Coronary artery (tissue), 2 donors: ENCODE data around the gene BCL11A.

Experiments used
- DNase-seq: peaks from one replicate; pipeline ENCODE4 v3.0.0-alpha.2; 2017; ENCODE audit warnings: low spot score
- H3K27ac ChIP-seq, 2 donors: fragments of 200-600 bp; sonication (generic); one replicate each; pipeline ENCODE4 v1.5.1; 2016 to 2019
- H3K4me3 ChIP-seq: fragments of 200-600 bp; sonication (generic); 2 replicates; pipeline ENCODE4 v1.5.1; 2016; ENCODE audit warnings: mild to moderate bottlenecking, moderate library complexity
- TF ChIP-seq, protein P1 (sequence below): fragments of 200-600 bp; sonication (generic); IDR thresholded peaks from one replicate; pipeline ENCODE4 v1.5.1; 2019; ENCODE audit warnings: antibody characterized with exemption

BCL11A gene

DNA sequence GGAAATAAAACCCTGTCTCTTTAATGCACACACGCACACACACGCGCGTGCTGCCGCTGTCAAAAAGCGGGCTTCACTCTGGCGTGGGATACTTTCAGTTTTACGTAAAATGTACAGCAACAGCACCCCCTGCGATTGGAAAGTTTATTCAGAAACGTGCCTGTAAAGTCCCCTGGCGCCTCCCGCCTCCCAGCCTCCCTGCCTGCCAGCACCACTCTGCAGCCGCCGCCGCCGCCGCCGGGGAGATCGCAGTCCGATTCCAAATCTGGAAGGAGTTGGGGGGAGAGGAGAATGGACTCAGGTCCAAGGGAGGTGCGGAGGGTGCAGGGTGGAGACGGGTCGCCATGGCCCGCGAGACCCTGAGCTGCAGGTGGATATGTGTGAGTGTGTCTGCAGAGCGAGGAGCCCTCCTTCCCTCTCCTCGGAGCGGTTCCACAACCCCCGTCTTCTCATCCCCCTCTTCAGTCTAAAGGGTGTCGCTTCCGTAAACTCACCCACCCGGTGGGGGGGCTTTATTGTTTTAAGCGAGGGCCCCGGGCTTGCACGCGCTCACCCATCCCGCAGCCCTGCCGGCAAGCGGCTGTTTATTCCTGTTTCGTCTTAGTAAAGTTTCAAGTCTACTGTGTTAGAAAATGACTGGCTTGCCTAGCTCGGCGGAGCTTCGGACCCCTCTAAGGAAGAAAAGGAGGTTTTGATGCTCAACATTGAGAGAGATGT, 1.8 kb upstream of the BCL11A start:
- TF ChIP-seq, protein P1, sequence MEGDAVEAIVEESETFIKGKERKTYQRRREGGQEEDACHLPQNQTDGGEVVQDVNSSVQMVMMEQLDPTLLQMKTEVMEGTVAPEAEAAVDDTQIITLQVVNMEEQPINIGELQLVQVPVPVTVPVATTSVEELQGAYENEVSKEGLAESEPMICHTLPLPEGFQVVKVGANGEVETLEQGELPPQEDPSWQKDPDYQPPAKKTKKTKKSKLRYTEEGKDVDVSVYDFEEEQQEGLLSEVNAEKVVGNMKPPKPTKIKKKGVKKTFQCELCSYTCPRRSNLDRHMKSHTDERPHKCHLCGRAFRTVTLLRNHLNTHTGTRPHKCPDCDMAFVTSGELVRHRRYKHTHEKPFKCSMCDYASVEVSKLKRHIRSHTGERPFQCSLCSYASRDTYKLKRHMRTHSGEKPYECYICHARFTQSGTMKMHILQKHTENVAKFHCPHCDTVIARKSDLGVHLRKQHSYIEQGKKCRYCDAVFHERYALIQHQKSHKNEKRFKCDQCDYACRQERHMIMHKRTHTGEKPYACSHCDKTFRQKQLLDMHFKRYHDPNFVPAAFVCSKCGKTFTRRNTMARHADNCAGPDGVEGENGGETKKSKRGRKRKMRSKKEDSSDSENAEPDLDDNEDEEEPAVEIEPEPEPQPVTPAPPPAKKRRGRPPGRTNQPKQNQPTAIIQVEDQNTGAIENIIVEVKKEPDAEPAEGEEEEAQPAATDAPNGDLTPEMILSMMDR = no peak
- H3K4me3 ChIP-seq = peak overlapping the region; percentile 77
- no peak overlapping the region for H3K27ac ChIP-seq
- no peak for DNase-seq

DNA sequence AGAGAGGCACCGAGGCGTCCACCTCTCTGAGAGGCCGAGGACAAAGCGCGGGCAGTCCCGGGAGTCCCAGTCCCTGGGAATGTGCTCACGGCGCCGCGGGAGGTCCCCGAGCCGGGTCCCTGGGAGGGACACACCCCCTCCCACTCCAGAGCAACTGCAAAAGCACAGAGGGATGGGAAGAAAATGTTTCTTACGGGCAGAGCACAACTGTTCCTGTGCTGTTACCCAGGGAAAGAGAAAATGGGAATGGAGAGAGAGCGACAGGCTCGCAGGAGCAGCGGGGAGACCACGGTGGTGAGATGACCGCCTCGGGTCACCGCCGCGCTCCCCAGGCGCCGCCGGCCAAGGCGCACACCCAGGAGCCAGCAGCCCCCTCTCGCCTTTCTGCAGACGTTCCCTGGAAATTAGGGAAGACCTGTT, 1.2 kb upstream of the BCL11A start:
- TF ChIP-seq, protein P1 = no peak
- peak overlapping the region; percentile 77 for H3K4me3 ChIP-seq
- H3K27ac ChIP-seq = no peak overlapping the region
- no peak for DNase-seq

DNA sequence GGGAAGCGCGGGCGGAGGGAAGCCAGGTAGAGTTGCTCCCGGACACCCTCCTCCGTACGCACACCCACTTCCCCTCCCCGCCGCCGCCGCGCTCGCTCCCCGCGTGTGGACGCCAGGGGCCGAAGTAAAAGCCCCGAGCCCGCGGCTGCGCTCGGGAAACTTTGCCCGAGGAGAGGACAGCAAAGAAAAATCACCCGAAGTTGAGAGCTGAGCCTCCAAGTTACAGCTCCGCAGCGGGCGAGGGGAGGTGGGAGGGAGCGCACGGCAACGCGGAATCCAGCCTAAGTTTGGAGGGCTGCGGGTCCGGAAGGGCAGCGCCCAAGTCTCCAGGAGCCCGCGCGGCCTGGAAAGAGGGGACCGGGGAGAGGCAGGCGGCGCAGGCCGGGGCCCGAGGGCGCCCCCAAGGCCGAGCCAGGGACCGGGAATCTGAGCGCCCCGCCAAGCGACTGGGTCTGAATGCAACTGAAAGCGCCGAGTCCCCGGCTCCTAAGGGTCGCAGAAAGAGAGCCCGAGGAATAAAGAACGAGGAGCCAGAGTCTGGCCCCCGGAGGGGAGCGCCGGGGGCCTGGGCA, 706 bp upstream of the BCL11A start:
- H3K27ac ChIP-seq = no peak overlapping the region
- TF ChIP-seq, protein P1 = no peak
- H3K4me3 ChIP-seq = peak overlapping the region; percentile 77
- no peak for DNase-seq

DNA sequence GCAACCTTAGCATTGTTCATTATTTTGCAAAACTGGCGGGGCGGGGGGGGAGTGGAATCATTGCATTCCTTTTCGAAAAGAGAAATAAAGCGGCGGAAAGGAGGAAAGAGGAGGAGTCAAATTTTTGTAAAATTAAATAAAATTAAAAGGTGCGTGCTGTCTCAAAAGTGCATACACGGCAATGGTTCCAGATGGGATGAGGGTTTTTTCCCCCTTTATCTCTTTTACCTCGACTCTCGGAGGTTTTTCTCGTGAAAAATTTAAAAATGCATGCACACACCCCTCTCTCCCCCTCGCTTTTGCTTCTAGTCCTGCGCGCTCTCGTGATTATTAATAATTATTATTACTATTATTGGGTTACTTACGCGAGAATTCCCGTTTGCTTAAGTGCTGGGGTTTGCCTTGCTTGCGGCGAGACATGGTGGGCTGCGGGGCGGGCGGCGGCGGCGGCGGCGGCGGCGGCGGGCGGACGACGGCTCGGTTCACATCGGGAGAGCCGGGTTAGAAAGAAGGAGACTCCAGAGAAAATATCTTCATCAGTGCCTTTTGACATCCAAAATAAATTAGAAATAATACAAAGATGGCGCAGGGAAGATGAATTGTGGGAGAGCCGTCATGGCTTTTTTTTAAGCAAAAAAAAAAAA, 481 bp downstream of the BCL11A start:
- Histone ChIP-seq H3K4me3 (peak overlapping the region; percentile 77), H3K27ac (no peak overlapping the region)
- no peak for DNase-seq
- TF ChIP-seq, protein P1 = no peak

DNA sequence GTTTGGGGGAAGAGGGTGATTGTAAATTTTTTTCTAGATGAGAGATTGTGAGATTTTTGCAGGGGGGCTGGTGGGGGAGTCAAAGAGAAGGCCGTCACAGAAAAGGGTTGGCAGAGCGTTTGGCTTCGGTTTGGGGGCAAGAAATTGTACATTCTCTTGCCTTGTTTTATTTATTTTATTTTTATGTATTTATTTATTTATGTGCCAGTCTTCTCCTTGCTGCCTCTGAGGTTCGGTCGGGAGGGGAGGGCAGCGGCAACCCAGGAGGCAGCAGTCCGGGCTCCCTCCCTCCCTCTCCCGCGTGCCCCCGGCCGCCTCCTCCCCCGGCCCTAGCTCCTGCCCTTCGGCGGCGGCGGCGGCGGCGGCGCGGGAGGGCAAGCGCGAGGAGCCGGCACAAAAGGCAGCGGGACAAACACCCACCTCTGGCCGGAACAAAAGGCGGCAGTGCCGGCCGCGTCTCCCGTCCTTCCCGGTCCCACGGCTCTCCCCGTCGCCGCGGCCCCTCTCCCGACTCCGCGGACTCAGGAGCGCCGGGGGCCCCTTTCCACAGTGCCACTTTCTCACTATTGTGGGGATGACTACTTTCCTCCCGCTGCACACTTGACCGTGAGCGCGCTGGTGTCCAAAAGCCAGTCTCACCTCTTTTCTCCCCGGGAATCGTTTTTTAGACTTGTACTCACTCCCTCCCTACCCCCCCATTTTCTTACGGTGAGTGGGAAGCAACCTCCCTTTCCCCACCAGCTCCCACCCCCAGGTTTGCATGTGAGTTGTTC, 1.2 kb downstream of the BCL11A start:
- H3K27ac ChIP-seq = no peak overlapping the region
- no peak for DNase-seq

DNA sequence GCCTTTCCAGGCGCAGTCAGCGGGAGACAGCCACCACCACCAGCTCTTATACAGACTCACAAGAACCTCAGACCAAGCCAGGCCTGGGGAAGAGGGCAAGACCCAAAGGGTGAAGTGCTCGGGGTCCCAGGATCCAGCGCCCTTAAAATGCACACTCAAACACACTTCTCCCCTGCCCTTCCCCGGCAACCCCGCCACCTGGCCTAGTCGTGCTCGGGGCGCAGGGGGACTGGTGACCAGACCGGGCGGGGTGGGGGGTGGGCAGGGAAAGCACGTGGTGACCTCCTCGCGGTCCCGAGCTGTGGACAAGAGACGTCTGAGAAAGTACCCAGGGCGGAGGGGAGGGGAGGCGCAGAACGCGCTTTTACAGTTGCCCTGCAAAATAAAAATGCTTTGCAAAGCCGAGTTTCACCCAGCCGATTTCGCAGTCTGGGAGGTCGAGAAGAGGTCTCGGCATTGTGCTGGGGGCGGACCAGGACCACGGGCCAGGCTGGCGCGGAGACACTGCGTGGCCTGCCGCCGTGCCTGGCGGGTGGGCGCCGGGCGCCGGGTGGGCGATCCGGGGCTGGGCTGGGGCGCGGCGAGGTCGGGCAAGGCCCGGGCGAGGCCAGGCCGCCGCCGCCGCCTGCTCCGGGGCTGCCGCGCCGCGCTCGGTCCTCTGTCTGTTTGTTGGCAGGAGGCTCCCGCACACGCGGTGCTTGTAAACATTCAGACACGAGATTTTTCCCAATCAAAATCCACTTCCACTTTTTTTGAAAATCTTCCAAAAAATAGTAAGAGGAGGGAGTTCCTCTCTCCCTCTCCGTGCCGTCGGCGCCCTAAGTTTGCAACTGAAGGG, 2.0 kb downstream of the BCL11A start:
- peak overlapping the region; percentile 77 for H3K4me3 ChIP-seq
- TF ChIP-seq, protein P1 = no peak
- no peak overlapping the region for H3K27ac ChIP-seq
- DNase-seq = no peak

More for the DNA sequence above, 1.2 kb downstream of the BCL11A start:
- TF ChIP-seq, protein P1 = no peak
- peak overlapping the region; percentile 77 for H3K4me3 ChIP-seq
